Activated CD4-positive, alpha-beta memory T cell treated with anti-CD3 and anti-CD28 coated beads for 36 hours (primary cell): Measurements from ENCODE around the gene FSD2. TPM values are rescaled to one million over a fixed set of nuclear protein-coding genes. Genes with fewer than 3 reads are reported as not detected.
A peak's percentile ranks its signal among the peaks of the same experiment; 100 is the strongest.
"Not testable (repeated sequence)": the region's sequence is repeated elsewhere in the genome, so short reads cannot be mapped to it uniquely, and the experiment has no call there.

Experiments
- CTCF ChIA-PET: fragments of 350-600 bp; sonication (Branson Sonifier 250); formaldehyde crosslinking; loops from one replicate; lab custom pipeline; 2021; ENCODE audit warnings: antibody characterized with exemption, inconsistent platforms; lab: Charles Lee
- POLR2A ChIA-PET: fragments of 350-600 bp; sonication (Branson Sonifier 250); formaldehyde crosslinking; loops from one replicate; lab custom pipeline; 2021; ENCODE audit warnings: antibody characterized with exemption; lab: Charles Lee
- DNase-seq: peaks from one replicate; pipeline ENCODE4 v3.0.0-alpha.2; 2020
- H3K27ac Mint-ChIP-seq: one replicate; pipeline ENCODE4 v1.8.0; 2021; ENCODE audit warnings: mixed read lengths
- H3K27me3 Mint-ChIP-seq: one replicate; pipeline ENCODE4 v1.8.0; 2021; ENCODE audit warnings: mixed read lengths
- H3K36me3 Mint-ChIP-seq: one replicate; pipeline ENCODE4 v1.8.0; 2021; ENCODE audit warnings: mixed read lengths
- H3K4me1 Mint-ChIP-seq: one replicate; pipeline ENCODE4 v1.8.0; 2021; ENCODE audit warnings: low read depth, mixed read lengths
- H3K4me3 Mint-ChIP-seq: one replicate; pipeline ENCODE4 v1.8.0; 2021; ENCODE audit warnings: mild to moderate bottlenecking, mixed read lengths
- H3K9me3 Mint-ChIP-seq: one replicate; pipeline ENCODE4 v1.8.0; 2021; ENCODE audit warnings: mixed read lengths
- intact Hi-C: fragments of 100-400 bp; cut with micrococcal nuclease; formaldehyde crosslinking; loops from one replicate; pipeline ENCODE4 v1.15.1; 2023
- total RNA-seq, 2 experiments: library from RNA; stranded (reverse); gene quantifications; one replicate each; pipeline ENCODE4 v1.2.3, GENCODE V29; 2021

The FSD2 gene
- total RNA-seq, 2 experiments from 2014 or later, result not detected

GRCh38 chr15:82828075-82828474 is 22.2 kb upstream of the FSD2 start:
- POLR2A ChIA-PET, result interaction anchor here (1.3 kb wide), 1 partner anchor 18 kb away, joined by 3 read pairs; no protein-coding TSS in a partner anchor
- DNase-seq, result no peak
- Mint-ChIP-seq H3K4me1 (peaks cover 25% of the 10 kb centered on the region), H3K36me3 (peaks cover 58% of the 10 kb centered on the region), H3K4me3 (no peak overlapping the region), H3K27ac (no peak overlapping the region), H3K27me3 (no peaks in the 10 kb centered on the region), H3K9me3 (no peaks in the 10 kb centered on the region)
- intact Hi-C loops, result no loop called here
- CTCF ChIA-PET, result no interaction called here

- H3K27me3 Mint-ChIP-seq, result no peaks in the 10 kb centered on the region
- DNase-seq, result no peak
- no peak overlapping the region for H3K4me3 Mint-ChIP-seq
- POLR2A ChIA-PET, result no interaction called here
- intact Hi-C loops, result no loop called here
- H3K4me1 Mint-ChIP-seq, result peaks cover 5% of the 10 kb centered on the region
- H3K36me3 Mint-ChIP-seq, result peaks cover 45% of the 10 kb centered on the region
- H3K9me3 Mint-ChIP-seq, result no peaks in the 10 kb centered on the region
- CTCF ChIA-PET, result no interaction called here
- H3K27ac Mint-ChIP-seq, result no peak overlapping the region
Observed at GRCh38 chr15:82823049-82823448, 17.2 kb upstream of the FSD2 start.

- intact Hi-C loops, CTCF ChIA-PET, H3K9me3 Mint-ChIP-seq, H3K27ac Mint-ChIP-seq, DNase-seq, POLR2A ChIA-PET, H3K4me1 Mint-ChIP-seq, H3K4me3 Mint-ChIP-seq, H3K27me3 Mint-ChIP-seq: not testable (repeated sequence)
- H3K36me3 Mint-ChIP-seq, result peaks cover 42% of the 10 kb centered on the region
Observed at GRCh38 chr15:82821851-82822250, 16.0 kb upstream of the FSD2 start.

DNA sequence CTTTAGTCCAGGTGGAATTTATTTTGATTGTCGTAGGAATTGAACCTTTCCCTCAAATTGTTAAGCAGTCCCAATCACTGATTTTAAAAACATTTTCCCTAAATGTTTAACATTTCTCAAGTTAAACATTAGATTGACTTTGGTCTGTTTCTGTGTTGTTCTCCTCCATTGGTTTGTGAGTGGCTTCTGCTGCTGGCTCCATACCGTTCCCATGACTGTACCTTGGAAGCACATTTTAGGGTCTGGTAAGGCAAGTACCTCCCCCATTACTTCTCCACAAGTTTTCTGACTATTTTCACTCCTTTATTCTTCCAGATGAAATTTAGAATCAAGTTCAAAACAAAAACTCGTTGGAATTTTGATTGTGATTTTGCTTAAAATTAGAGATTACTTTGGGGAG is 15.5 kb upstream of the FSD2 start:
- CTCF ChIA-PET, result not testable (repeated sequence)

DNA sequence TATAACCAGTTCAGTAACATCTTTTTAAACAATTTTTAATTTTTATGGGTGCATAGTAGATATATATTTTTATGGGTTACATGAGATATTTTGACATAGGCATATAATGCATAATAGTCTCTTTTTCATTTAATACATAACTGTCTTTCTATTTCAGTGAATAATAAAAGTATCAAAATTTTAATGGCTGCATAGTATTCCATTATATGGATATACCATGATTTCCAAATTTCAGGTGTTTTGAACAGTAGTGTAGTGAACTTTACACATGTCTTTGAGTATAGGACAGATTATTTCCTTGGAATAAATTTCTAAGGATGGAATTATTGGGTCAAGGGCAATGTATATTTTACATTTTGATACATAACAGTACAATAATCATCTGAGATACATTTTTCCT is 14.3 kb upstream of the FSD2 start:
- H3K27me3 Mint-ChIP-seq, result no peaks in the 10 kb centered on the region

More for the DNA sequence above, 15.5 kb upstream of the FSD2 start:
- POLR2A ChIA-PET, intact Hi-C loops, DNase-seq, H3K27me3 Mint-ChIP-seq, H3K4me1 Mint-ChIP-seq, H3K27ac Mint-ChIP-seq, H3K9me3 Mint-ChIP-seq, H3K4me3 Mint-ChIP-seq: not testable (repeated sequence)
- peaks cover 43% of the 10 kb centered on the region for H3K36me3 Mint-ChIP-seq

DNA sequence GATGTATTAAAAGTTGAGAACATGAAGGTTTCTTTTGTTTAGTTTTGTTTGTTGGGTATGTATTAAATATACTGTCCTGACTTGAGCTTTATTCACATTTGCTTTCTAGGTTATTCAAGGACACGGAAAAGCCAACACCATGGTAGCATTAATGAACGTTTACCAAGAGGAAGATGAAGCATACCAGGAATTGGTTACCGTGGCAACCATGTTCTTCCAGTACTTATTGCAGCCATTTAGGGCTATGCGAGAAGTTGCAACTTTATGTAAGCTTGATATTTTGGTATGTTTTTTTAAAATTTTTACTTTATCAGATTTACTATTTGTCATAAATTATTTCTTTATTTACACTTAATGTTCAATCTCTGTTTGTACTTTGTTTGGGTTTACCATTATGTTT is 7.1 kb upstream of the FSD2 start:
- H3K27ac Mint-ChIP-seq, result no peak overlapping the region
- no peaks in the 10 kb centered on the region for H3K27me3 Mint-ChIP-seq
- CTCF ChIA-PET, result interaction anchor here (0.6 kb wide), 1 partner anchor 155 kb away, joined by 5 read pairs; no protein-coding TSS in a partner anchor
- peaks cover 36% of the 10 kb centered on the region for H3K36me3 Mint-ChIP-seq
- no peaks in the 10 kb centered on the region for H3K9me3 Mint-ChIP-seq
- peaks cover 45% of the 10 kb centered on the region for H3K4me1 Mint-ChIP-seq
- no peak for DNase-seq
- H3K4me3 Mint-ChIP-seq, result no peak overlapping the region
- POLR2A ChIA-PET, result no interaction called here
- intact Hi-C loops, result loop anchor here (10.0 kb wide), 1 partner anchor 392 kb away; the partner anchor contains the start of gene HDGFL3

More for the DNA sequence above, 14.3 kb upstream of the FSD2 start:
- Mint-ChIP-seq H3K4me1 (peaks cover 6% of the 10 kb centered on the region), H3K36me3 (peaks cover 46% of the 10 kb centered on the region), H3K4me3 (no peak overlapping the region), H3K9me3 (no peaks in the 10 kb centered on the region), H3K27ac (no peak overlapping the region)
- DNase-seq, result no peak
- ChIA-PET POLR2A (no interaction called here), CTCF (no interaction called here)
- intact Hi-C loops, result no loop called here

DNA sequence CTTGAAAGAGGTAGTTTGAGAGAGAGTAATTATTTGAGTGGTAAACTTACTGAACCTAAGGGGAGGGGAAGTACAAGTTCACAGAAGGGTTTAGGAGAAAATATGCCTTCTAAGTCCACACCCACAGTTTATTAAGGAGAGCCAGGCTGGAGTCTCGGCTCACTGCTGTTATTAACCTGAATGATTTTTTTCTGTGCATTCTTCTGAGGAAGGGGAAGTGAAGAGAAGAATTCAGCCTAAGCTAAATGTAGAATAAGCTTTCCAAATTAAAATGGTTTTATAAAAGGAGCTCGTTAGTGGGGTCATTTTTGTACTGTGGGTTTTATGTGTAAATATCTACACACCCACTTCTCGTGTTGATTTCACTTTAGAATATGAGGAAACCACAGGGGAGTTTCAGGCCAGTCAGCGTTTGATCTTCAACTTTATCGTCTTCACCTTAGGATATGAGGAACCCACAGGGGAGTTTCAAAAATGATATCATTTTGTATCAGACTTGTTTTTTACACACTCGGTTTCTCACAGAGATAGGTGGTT is 5.1 kb upstream of the FSD2 start:
- ChIA-PET POLR2A (interaction anchor here (1.0 to 2.6 kb wide), 9 partner anchors 13 to 276 kb away, joined by 3 to 19 read pairs (median 6); partner anchors contain the start of genes C15orf40, RAMAC and RPS17), CTCF (interaction anchor here (0.6 to 2.0 kb wide), 8 partner anchors 21 to 749 kb away, joined by 3 to 9 read pairs (median 3); no protein-coding TSS in a partner anchor)
- Mint-ChIP-seq H3K4me3 (peak overlapping the region; percentile 82), H3K27me3 (no peaks in the 10 kb centered on the region), H3K9me3 (no peaks in the 10 kb centered on the region), H3K4me1 (peaks cover 45% of the 10 kb centered on the region), H3K27ac (peak overlapping the region; percentile 81), H3K36me3 (peaks cover 26% of the 10 kb centered on the region)
- intact Hi-C loops, result loop anchor here (1.0 to 10.0 kb wide), 5 partner anchors 21 to 394 kb away; partner anchors contain the start of genes HDGFL3, RAMAC and RPS17
- peak; percentile 70 for DNase-seq

GRCh38 chr15:82810061-82810889 is 4.4 kb upstream of the FSD2 start:
- intact Hi-C loops, result loop anchor here (2.0 to 10.0 kb wide), 4 partner anchors 141 to 395 kb away; partner anchors contain the start of genes HDGFL3, RAMAC and RPS17
- POLR2A ChIA-PET, result interaction anchor here (1.0 to 2.6 kb wide), 8 partner anchors 18 to 275 kb away, joined by 3 to 19 read pairs (median 6); partner anchors contain the start of genes C15orf40, RAMAC and RPS17
- CTCF ChIA-PET, result interaction anchor here (0.6 to 2.0 kb wide), 6 partner anchors 59 to 749 kb away, joined by 3 to 9 read pairs (median 4); no protein-coding TSS in a partner anchor
- no peaks in the 10 kb centered on the region for H3K27me3 Mint-ChIP-seq
- H3K9me3 Mint-ChIP-seq, result no peaks in the 10 kb centered on the region
- peaks cover 21% of the 10 kb centered on the region for H3K36me3 Mint-ChIP-seq
- DNase-seq, result peak; percentile 42
- H3K27ac Mint-ChIP-seq, result peak overlapping the region; percentile 81
- H3K4me1 Mint-ChIP-seq, result peaks cover 41% of the 10 kb centered on the region
- peak overlapping the region; percentile 82 for H3K4me3 Mint-ChIP-seq

DNA sequence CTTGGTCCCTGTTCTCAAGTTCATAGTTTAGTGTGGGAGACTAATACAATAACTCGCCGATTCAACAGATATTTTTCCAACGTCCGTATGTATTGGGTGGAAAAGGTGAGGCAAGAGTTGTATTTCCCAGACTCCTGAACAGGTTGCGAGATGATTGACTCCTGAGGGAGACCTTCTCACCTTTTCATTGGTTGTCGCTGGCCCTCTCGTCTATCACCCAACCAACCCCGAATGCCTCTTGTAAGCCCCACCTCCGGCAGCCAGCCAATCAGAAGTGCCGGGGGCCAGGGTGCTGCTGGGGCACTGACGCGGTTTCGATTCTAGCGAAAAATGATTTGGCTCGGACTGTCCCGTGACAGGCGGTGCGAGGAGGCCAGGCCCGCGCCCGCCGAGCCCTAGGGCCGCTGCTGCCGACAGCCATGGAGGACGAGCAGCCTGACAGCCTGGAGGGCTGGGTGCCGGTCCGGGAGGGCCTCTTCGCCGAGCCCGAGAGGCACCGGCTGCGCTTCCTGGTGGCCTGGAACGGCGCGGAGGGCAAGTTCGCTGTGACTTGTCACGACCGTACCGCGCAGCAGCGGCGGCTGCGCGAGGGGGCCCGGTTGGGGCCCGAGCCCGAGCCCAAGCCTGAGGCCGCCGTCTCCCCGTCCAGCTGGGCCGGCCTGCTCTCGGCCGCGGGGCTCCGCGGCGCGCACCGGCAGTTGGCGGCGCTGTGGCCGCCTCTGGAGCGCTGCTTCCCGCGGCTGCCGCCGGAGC is 3.6 kb upstream of the FSD2 start, which contains the start of gene WHAMM:
WHAMM (plus strand) TSS at position 321 of the 753 bp plus-strand sequence; CDS start at position 420, 99 bp downstream.
- peak; percentile 97 for DNase-seq
- H3K36me3 Mint-ChIP-seq, result peaks cover 18% of the 10 kb centered on the region
- POLR2A ChIA-PET, result interaction anchor here (1.0 to 2.6 kb wide), 10 partner anchors 19 to 271 kb away, joined by 3 to 19 read pairs (median 6); partner anchors contain the start of genes C15orf40, RAMAC and RPS17
- peak within 1 kb of the TSS; percentile 82 for H3K4me3 Mint-ChIP-seq
- H3K27me3 Mint-ChIP-seq, result no peaks in the 10 kb centered on the region
- H3K4me1 Mint-ChIP-seq, result peaks cover 41% of the 10 kb centered on the region
- intact Hi-C loops, result loop anchor here (1.0 to 10.0 kb wide), 6 partner anchors 59 to 395 kb away; partner anchors contain the start of genes BTBD1, HDGFL3, RAMAC and RPS17
- H3K27ac Mint-ChIP-seq, result peak within 1 kb of the TSS; percentile 81
- CTCF ChIA-PET, result interaction anchor here (1.4 to 2.0 kb wide), 2 partner anchors 23 to 58 kb away, joined by 5 to 6 read pairs; no protein-coding TSS in a partner anchor
- no peaks in the 10 kb centered on the region for H3K9me3 Mint-ChIP-seq

DNA sequence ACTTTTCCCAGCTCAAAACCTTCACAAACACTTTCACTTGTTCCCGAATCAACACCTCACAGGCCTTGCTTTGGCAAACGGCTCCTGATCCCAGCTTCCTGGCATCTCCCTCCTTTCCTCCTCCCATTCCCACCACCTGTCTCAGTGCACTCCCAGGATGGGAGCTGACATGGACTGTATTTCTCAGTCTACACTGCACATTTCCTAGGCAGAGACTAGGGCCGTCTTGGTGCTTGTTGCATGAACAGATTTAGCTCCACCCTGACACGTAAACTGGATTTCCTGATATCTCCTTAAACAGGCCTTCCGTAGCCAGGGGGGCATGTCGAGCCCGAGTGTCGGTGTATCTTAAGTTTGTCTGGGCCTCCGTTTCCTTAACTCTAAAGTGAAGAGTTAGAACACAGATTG is 2.8 kb upstream of the FSD2 start:
- H3K4me3 Mint-ChIP-seq, result peak overlapping the region; percentile 16
- peak overlapping the region; percentile 76 for H3K27ac Mint-ChIP-seq
- intact Hi-C loops, result loop anchor here (1.0 to 2.0 kb wide), 2 partner anchors 58 to 258 kb away; partner anchors contain the start of gene BTBD1
- CTCF ChIA-PET, result interaction anchor here (1.4 kb wide), 1 partner anchor 24 kb away, joined by 6 read pairs; no protein-coding TSS in a partner anchor
- peaks cover 10% of the 10 kb centered on the region for H3K36me3 Mint-ChIP-seq
- no peak for DNase-seq
- no peaks in the 10 kb centered on the region for H3K9me3 Mint-ChIP-seq
- H3K27me3 Mint-ChIP-seq, result no peaks in the 10 kb centered on the region
- peaks cover 34% of the 10 kb centered on the region for H3K4me1 Mint-ChIP-seq
- POLR2A ChIA-PET, result interaction anchor here (1.0 to 2.6 kb wide), 4 partner anchors 21 to 268 kb away, joined by 3 to 9 read pairs (median 3); partner anchors contain the start of genes RAMAC and RPS17
